Peyer's patch (tissue), 4 donors: Measurements from ENCODE around the gene SKI. TPM values are rescaled to one million over a fixed set of nuclear protein-coding genes. Genes with fewer than 3 reads are reported as not detected.

Experiments
- DNase-seq, 3 donors: peaks; one replicate each; pipeline ENCODE4 v3.0.0-alpha.2; 2017 to 2019
- H3K27ac ChIP-seq, 4 donors: fragments of 200-600 bp; sonication (generic); one replicate each; pipeline ENCODE4 v1.5.1; 2016 to 2019
- H3K27me3 ChIP-seq, 2 donors: fragments of 200-600 bp; sonication (generic); one replicate each; pipeline ENCODE4 v1.5.1; 2019
- H3K36me3 ChIP-seq, 3 donors: fragments of 200-600 bp; sonication (generic); one replicate each; pipeline ENCODE4 v1.5.1; 2016 to 2019
- H3K4me1 ChIP-seq, 4 donors: fragments of 200-600 bp; sonication (generic); one replicate each; pipeline ENCODE4 v1.5.1; 2016 to 2019
- H3K4me3 ChIP-seq, 4 donors: fragments of 200-600 bp; sonication (generic); 1 replicate in 3 of 4; 2 replicates in 1 of 4; pipeline ENCODE4 v1.5.1; 2016 to 2019; ENCODE audit warnings: mild to moderate bottlenecking in 1 of 4
- H3K9me3 ChIP-seq, 4 donors: fragments of 200-600 bp; sonication (generic); one replicate each; pipeline ENCODE4 v1.5.1; 2016 to 2019; ENCODE audit warnings: mild to moderate bottlenecking in 1 of 4
- POLR2A ChIP-seq, 2 donors: fragments of 450-650 bp; IDR thresholded peaks; one replicate each; pipeline ENCODE4 v1.5.1; 2017; ENCODE audit warnings: antibody characterized with exemption in 2 of 2, mild to moderate bottlenecking in 2 of 2, moderate library complexity in 2 of 2
- total RNA-seq, 4 donors: library from RNA; depleted of rRNA; stranded (reverse); fragments of >200 nt; gene quantifications; one replicate each; pipeline ENCODE4 v1.1.0, GENCODE V29; 2016
- TF ChIP-seq, protein P1 (sequence below), 6 experiments: fragments of 450-650 bp in 4 of 6; fragments of 200-600 bp in 2 of 6; sonication (generic) in 1 of 6; IDR thresholded peaks; one replicate each; pipeline ENCODE4 v1.5.1; 2017 to 2019; ENCODE audit warnings: antibody characterized with exemption in 6 of 6, mild to moderate bottlenecking in 3 of 6, moderate library complexity in 1 of 6

SKI gene
- total RNA-seq, 4 donors from 2014 or later, result 20.1 to 41.5 (median 37.1) TPM

DNA sequence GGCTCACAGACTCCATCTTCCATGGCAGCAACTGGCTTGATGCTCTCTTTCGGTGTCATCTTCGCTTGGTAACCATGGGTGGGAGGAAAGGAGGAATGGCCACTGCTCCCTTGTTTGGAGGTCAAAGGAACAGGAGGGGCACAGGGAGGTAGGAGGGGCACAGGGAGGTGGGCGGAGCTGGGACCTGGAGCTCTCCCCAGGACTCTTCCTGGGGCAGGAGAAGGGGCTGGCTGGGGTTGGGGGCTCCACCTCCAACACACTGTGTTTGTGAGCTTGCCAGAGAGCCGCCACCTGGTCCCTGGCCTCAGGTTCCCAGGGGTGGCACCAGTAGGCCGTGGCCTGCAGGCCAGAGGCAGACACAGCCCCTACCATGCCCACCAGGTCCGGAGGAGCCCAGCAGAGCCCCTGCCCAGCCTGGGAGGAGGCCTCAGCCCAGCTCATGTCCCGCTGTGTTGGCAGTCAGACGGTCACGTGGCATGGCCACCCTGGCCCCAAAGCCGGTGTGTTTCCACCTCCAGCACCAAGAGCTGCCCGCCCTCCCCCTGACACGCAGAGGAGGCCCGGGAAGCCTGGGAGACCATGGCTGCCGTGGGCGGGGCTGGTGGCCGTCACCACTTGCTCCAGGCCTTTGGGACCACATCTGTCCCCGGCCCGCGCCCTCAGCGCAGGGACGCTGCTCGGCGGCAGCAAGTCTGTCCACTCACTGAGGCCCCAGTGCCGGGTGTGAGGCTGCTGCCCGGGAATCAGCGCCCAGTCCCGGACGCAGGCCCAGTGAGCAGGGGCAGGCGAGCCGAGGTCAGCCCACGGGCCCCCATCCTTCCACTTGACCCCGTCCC lies 89.3 kb downstream of the SKI start:
- no peak for DNase-seq
- Histone ChIP-seq H3K4me1 (peaks cover 5 to 51% (median 21%) of the 10 kb centered on the region in 4 donors), H3K27ac (no peak overlapping the region), H3K9me3 (no peaks in the 10 kb centered on the region), H3K27me3 (no peaks in the 10 kb centered on the region), H3K36me3 (no peaks in the 10 kb centered on the region), H3K4me3 (no peak overlapping the region)
- TF ChIP-seq, protein P1, sequence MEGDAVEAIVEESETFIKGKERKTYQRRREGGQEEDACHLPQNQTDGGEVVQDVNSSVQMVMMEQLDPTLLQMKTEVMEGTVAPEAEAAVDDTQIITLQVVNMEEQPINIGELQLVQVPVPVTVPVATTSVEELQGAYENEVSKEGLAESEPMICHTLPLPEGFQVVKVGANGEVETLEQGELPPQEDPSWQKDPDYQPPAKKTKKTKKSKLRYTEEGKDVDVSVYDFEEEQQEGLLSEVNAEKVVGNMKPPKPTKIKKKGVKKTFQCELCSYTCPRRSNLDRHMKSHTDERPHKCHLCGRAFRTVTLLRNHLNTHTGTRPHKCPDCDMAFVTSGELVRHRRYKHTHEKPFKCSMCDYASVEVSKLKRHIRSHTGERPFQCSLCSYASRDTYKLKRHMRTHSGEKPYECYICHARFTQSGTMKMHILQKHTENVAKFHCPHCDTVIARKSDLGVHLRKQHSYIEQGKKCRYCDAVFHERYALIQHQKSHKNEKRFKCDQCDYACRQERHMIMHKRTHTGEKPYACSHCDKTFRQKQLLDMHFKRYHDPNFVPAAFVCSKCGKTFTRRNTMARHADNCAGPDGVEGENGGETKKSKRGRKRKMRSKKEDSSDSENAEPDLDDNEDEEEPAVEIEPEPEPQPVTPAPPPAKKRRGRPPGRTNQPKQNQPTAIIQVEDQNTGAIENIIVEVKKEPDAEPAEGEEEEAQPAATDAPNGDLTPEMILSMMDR (IDR thresholded peaks at IDR 0.05), result no peak
- TF ChIP-seq POLR2A (IDR thresholded peaks at IDR 0.05), result no peak

DNA sequence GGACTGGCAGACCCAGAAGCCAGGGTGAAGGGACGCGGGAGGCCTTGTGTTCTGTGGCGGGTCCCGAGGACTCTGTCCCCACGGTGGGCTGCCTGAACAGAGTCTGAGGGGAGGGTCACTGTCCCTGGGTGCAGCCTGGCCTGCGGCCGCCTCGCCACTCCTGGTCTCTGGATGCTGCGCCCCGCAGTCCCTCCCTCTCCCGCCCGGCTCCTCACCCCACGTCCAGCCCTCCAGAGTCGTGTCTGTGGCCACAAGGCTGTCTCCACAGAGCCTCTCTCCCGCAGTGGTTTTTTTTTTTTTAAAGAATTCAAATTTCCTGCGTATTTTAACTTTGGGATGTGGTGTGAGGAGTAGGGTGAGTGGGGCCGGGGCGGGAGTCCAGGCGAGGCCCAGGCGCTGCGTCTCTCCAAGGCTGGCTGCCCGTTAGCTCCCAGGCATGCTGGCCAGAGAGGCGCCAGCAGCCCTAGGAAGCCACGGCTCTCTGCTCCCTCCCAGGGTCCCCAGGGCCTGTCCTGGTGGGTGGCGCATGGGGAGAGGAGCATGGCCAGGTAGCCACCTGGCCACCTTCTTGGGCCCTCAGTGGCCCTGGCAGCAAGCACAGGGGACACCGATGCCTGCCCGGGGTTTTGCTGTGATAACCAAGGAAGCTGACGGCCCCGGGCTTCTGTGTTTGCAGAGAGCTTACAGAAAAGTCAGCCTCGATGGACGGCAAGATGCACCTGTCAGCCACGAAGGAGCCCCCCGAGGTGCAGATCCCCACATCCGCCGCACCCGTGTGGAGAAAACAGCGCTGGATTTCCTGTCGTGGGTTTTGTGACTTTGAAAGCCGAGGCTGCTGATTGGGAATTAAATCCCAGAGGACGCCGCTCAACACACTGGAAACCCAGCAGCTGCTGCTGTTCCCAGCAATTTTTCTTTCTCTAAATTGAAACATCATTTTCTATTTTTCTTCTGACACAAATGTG lies 90.5 kb downstream of the SKI start:
- H3K9me3 ChIP-seq, result no peaks in the 10 kb centered on the region
- no peaks in the 10 kb centered on the region for H3K36me3 ChIP-seq
- DNase-seq, result no peak
- H3K4me3 ChIP-seq, result no peak overlapping the region
- H3K27ac ChIP-seq, result no peak overlapping the region
- H3K4me1 ChIP-seq, result peaks cover 0 to 40% (median 15%) of the 10 kb centered on the region in 4 donors
- TF ChIP-seq, protein P1 (IDR thresholded peaks at IDR 0.05), result no peak
- no peak for TF ChIP-seq POLR2A (IDR thresholded peaks at IDR 0.05)
- no peaks in the 10 kb centered on the region for H3K27me3 ChIP-seq

DNA sequence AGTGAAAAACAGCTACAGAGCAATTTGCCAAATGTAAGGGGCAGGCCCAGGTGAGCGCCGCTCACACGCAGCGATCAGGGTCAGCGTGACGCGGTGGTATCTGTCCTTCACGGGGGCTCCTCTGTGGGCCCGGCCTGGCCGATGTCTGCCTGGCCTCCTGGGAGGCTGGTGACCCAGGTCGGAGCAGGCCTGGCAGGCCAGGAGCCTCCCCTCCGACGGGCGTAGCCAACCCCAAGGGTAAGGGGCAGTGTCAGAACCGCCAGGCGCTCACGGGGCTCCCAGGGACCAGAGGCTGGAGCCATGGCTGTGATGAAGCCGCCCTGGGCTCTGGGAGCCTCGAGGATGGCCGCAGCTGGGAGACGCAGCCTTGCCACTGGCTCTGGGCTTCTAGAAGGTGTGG lies 91.2 kb downstream of the SKI start:
- no peak for DNase-seq
- H3K4me1 ChIP-seq, result peaks cover 0 to 33% (median 8%) of the 10 kb centered on the region in 4 donors
- no peak overlapping the region for H3K4me3 ChIP-seq
- H3K9me3 ChIP-seq, result no peaks in the 10 kb centered on the region
- H3K36me3 ChIP-seq, result no peaks in the 10 kb centered on the region
- H3K27me3 ChIP-seq, result no peaks in the 10 kb centered on the region
- peak overlapping the region in 1 of 4 donors; percentile 1 for H3K27ac ChIP-seq
- no peak for TF ChIP-seq POLR2A (IDR thresholded peaks at IDR 0.05)
- TF ChIP-seq, protein P1 (IDR thresholded peaks at IDR 0.05), result no peak

DNA sequence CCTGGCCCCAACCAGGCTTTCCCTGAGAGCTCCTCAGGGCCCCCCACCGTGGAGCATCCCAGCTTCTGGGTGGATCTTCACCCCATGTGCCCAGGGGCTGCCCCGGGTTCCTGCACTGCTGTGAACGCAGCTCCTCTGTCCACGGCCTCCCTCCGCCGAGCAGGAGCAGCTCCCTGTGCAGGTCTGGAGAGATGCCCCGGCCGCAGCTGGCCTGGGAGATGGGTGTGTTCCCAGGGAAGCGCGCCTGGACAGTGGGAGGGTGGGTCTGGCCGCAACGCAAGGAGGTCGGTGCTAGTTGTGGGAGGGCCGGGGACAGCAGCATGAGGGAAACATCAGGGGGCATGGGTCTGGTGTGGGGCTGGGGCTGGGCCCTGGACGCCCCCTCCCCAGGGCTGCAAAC lies 91.9 kb downstream of the SKI start:
- TF ChIP-seq POLR2A (IDR thresholded peaks at IDR 0.05), result no peak
- TF ChIP-seq, protein P1 (IDR thresholded peaks at IDR 0.05), result no peak
- Histone ChIP-seq H3K4me1 (peaks cover 0 to 26% (median 6%) of the 10 kb centered on the region in 4 donors), H3K36me3 (no peaks in the 10 kb centered on the region), H3K27me3 (no peaks in the 10 kb centered on the region), H3K9me3 (no peaks in the 10 kb centered on the region), H3K4me3 (no peak overlapping the region), H3K27ac (peak overlapping the region in 1 of 4 donors; percentile 1)
- no peak for DNase-seq

DNA sequence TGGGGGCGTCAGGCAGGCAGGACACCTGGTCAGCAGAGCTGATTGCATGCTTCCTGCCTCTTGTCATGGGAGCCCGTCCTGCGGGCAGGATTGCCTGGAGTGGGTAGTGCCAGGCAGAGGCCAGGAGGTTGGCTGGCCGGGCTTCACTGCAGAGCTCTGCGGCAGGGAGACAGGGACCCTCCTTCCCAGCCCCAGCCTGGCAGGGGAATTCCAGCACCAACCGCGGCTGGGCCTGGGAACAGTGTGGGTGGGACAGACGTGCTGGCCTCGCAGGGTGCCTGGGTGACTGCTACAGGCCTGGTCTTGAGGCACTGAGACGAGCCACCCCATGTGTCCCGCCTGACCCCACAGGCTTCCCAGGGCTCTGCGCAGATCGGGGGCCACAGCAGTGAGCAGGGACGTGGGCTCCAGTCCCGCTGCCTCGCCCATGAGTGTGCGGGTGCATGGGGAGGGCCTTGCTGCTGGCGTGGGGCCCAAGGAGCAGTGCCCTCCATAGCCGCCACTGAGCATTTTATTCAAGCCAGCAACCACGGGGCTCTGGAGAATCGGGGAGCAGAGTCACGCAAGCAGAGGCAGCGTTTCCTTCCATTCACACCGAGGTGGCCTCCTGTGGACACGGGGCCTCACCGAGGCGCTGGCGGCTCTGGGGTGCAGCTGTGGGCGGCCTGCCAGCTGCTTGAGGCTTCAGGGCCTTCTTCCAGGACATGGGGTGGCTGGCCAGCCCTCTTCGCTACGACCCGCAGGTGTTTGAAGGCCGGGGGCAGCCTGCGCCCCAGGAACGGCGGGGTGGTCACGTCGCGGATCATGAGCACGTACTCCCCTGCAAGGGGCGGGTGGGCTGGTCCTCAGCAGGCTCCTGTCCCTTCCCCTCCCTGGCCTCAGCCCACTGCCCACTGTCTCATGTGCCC lies 92.9 kb downstream of the SKI start:
- no peak for DNase-seq
- H3K27me3 ChIP-seq, result no peaks in the 10 kb centered on the region
- H3K36me3 ChIP-seq, result no peaks in the 10 kb centered on the region
- peak overlapping the region in 2 of 4 donors; percentile 26 to 76 for H3K27ac ChIP-seq
- H3K9me3 ChIP-seq, result no peaks in the 10 kb centered on the region
- no peak overlapping the region for H3K4me3 ChIP-seq
- H3K4me1 ChIP-seq, result peaks cover 0 to 16% (median 0%) of the 10 kb centered on the region in 4 donors
- no peak for TF ChIP-seq POLR2A (IDR thresholded peaks at IDR 0.05)
- TF ChIP-seq, protein P1 (IDR thresholded peaks at IDR 0.05), result no peak
